Mammary microvascular endothelial cell (primary cell): Measurements from ENCODE around the gene MBNL2. TPM values are rescaled to one million over a fixed set of nuclear protein-coding genes. Genes with fewer than 3 reads are reported as not detected.

ENCODE experiments used
- total RNA-seq: library from RNA; depleted of rRNA; stranded (reverse); fragments of >200 nt; gene quantifications from 2 replicates; pipeline ENCODE4 v1.2.3, GENCODE V29; 2015

Gene MBNL2, protein sequence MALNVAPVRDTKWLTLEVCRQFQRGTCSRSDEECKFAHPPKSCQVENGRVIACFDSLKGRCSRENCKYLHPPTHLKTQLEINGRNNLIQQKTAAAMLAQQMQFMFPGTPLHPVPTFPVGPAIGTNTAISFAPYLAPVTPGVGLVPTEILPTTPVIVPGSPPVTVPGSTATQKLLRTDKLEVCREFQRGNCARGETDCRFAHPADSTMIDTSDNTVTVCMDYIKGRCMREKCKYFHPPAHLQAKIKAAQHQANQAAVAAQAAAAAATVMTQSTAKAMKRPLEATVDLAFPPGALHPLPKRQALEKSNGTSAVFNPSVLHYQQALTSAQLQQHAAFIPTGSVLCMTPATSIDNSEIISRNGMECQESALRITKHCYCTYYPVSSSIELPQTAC
- total RNA-seq, result 85.8 and 89.8 TPM in 2 replicates

DNA sequence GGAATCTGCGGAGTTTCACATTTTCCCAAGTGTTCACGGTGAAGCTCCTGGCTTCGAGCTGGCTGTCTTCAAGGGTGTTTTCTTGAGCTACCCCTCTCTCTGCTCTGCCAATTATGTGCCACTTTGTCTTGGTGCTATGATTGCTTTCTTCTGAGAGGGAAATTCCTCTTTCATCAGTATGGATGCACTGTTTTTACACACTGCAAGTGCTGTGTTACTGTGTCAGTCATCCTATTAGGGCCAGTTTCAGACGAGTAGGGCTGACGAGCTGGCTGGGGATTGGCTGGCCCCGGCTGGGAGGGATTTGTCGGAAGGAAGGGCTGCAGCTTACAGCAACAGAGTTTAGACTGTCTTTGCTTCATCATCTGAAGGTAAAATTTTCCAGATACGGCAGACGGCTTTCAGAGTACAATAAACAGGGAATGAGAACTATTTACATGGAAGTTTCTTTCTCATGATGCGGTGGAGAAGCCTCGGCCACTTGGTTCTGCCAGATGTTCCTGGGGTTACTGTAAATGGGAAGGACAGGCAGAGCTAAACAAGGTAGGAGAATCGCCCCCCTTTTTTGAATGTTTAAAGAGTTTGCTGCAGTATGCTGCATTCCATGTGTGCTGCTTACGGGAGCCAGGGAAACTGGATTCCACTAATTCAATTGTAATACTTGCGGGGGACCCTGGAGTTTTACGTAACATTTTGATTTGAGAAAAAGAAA is at the start of gene MBNL2:
TSS of gene MBNL2 (plus strand) at position 345 of the 712 bp plus-strand sequence. CDS start 53,903 bp downstream, outside the sequence.

DNA sequence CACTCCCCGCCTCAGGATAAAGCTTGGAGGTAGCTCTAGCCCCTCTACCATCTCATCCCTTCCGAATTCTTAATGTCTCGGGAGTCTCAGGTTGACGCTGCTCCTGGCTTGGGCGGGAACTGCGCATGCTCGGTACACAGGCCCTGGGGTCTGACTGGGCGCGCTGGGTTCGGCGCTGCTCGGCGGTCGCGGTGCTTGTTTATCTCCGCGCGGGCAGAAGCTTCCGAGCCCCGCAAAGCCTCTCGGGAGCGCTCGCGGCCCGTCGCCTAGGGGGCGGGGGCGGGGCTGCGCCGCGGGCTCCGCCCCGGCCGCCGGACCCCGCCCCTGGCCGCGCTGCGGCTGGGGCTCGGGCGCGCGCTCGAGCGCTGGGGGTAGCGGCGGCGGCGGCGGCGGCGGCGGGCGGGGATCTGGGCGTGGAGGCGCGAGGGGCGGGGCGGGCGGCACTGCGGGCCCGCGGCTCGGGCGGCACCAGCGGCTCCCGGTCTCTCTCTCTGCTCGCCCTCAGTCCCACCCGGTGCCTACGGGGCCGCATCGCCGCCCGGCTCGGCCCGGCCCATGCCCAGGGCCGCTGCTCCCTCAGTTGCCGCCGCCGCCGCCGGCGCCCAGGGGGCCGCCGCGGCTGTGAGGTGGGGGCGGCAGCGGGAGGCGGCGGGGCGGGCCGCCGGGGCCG is 211.7 kb downstream of the MBNL2 start, which contains the start of gene RAP2A:
TSS of gene RAP2A (plus strand) at position 443 of the 670 bp plus-strand sequence. CDS start 302 bp downstream, outside the sequence.

Other genes with a start within 250 kb of the MBNL2 start
- not detected in 2 replicates for gene OXGR1, start 227.9 kb upstream of the MBNL2 start, total RNA-seq
- gene RAP2A, start 211.8 kb downstream of the MBNL2 start, total RNA-seq, result 44.6 and 44.8 TPM in 2 replicates